Activated CD4-positive, CD25-positive, alpha-beta regulatory T cell treated with anti-CD3 and anti-CD28 coated beads, Interleukin-2, amount 50 U/mL, for 24 hours (primary cell): ENCODE measurements around the gene PRR20B.
"Not testable (repeated sequence)": the region's sequence is repeated elsewhere in the genome, so short reads cannot be mapped to it uniquely, and the experiment has no call there.

Experiments
- ATAC-seq, 2 donors: fragments of 150-1000 bp; cut with Tn5 transposase; one replicate each; pipeline ENCODE4 v1.10.0; 2021; ENCODE audit warnings: mild to moderate bottlenecking in 1 of 2, moderate library complexity in 1 of 2

Gene PRR20B

DNA sequence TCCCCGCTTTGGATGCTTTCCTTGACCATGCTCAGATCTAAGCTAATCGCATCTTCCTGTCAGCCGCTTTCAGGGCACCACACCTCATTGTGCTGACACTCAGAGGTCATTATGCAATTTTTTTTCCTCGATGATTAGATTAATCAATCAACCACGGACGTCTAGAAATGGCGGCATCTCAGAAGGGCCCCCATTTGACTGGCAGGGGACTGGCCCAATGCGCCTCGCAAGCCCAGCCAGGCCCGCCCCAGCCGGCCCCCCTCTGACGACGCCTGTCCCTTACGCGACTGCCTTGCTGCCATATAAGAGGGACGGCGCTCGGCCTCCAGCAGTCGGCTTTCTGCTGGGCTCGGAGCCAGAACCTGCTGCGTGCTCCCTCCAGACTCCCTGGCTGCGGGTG is at the start of gene PRR20B:
PRR20B (plus strand) TSS at position 301 of the 400 bp plus-strand sequence. CDS start 387 bp downstream, outside the sequence.
- ATAC-seq, result not testable (repeated sequence)

DNA sequence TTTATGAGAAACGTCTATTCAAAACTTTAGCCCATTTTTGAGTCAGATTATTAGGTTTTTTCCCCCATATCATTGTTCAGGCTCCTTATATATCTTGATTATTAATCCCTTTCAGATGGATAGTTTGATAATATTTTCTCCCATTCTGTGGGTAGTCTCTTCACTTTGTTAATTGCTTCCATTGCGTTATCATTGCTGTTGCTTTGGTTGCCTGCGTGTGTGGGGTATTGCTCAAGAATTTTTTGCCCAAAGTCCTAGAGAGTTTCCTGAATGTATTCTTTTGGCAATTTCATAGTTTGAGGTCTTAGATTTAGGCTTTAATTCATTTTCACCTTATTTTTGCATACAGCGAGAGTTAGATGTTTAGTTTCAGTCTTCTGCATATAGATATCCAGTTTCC is 32.3 kb upstream of the PRR20B start:
- ATAC-seq, result no peak

GRCh38 chr13:57123681-57124080 is 23.6 kb upstream of the PRR20B start:
- ATAC-seq, result no peak

DNA sequence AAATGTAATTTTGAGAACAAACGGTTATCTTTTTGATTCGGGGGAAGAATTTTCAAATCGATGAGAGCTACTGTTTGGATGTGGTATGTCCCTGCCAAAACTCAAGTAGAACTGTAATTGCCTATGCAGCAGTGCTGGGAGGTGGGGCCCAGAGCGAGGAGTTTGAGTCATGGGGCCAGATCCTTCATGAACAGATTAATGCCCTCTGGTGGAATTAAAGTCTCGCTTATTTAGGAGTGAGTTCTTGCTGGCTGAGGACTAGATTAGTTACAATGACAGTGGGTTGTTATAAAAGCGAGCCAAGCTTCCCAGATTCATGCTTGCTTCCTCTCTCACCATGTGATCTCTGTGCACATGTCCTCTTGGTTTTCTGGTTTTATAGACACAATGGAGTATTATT is 18.4 kb upstream of the PRR20B start:
- ATAC-seq, result no peak

DNA sequence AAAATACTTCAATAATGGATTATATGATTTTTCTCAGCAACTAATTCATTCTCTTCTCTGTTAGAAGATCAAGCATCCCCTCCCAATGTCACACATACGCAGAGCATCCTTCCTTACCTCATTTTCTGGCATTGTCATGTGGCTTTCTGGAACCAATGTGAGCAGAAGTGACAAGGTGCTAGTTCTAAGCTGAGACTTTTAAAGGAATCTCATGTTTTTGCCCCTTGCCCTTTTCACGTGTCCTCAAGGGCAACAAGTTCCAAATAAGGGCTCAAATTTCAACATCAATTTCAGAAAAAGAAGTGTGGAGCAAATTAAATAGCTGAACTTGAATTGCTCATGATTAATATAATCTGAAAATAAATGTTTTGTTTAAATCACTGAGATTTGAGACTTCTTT is 11.2 kb upstream of the PRR20B start:
- no peak for ATAC-seq

- no peak for ATAC-seq
These were observed 9.7 kb upstream of the PRR20B start for GRCh38 chr13:57137585-57137984.

DNA sequence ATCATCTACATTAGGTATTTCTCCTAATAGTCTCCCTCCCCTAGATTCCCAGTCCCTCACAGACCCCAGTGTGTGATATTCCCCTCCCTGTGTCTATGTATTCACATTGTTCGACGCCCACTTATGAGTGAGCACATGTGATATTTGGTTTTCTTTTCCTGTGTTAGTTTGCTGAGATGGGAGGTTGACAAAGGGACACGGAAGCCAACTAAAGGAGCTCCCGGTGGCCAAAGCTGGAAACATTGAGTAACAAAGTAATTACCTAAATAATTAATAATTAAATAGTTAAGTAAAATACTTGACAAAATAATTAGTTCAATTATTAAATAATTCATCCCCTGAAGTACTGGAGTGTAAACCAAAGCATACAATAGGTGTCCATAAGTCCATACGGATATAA is 8.3 kb upstream of the PRR20B start:
- ATAC-seq, result no peak

- not testable (repeated sequence) for ATAC-seq
These were observed 7.5 kb upstream of the PRR20B start for GRCh38 chr13:57139781-57140180.

- ATAC-seq, result not testable (repeated sequence)
These were observed 6.9 kb upstream of the PRR20B start, which contains the start of gene PRR20A for GRCh38 chr13:57140235-57140968. PRR20A (plus strand) TSS chr13:57140918; CDS start chr13:57141305, 387 bp downstream.

- not testable (repeated sequence) for ATAC-seq
These were observed 818 bp downstream of the PRR20B start for GRCh38 chr13:57148106-57148505.

DNA sequence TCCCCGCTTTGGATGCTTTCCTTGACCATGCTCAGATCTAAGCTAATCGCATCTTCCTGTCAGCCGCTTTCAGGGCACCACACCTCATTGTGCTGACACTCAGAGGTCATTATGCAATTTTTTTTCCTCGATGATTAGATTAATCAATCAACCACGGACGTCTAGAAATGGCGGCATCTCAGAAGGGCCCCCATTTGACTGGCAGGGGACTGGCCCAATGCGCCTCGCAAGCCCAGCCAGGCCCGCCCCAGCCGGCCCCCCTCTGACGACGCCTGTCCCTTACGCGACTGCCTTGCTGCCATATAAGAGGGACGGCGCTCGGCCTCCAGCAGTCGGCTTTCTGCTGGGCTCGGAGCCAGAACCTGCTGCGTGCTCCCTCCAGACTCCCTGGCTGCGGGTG is 6.5 kb downstream of the PRR20B start, which contains the start of gene PRR20C:
PRR20C (plus strand) TSS at position 301 of the 400 bp plus-strand sequence. CDS start 387 bp downstream, outside the sequence.
- not testable (repeated sequence) for ATAC-seq

DNA sequence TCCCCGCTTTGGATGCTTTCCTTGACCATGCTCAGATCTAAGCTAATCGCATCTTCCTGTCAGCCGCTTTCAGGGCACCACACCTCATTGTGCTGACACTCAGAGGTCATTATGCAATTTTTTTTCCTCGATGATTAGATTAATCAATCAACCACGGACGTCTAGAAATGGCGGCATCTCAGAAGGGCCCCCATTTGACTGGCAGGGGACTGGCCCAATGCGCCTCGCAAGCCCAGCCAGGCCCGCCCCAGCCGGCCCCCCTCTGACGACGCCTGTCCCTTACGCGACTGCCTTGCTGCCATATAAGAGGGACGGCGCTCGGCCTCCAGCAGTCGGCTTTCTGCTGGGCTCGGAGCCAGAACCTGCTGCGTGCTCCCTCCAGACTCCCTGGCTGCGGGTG is 13.0 kb downstream of the PRR20B start, which contains the start of gene PRR20D:
PRR20D (plus strand) TSS at position 301 of the 400 bp plus-strand sequence. CDS start 387 bp downstream, outside the sequence.
- not testable (repeated sequence) for ATAC-seq

DNA sequence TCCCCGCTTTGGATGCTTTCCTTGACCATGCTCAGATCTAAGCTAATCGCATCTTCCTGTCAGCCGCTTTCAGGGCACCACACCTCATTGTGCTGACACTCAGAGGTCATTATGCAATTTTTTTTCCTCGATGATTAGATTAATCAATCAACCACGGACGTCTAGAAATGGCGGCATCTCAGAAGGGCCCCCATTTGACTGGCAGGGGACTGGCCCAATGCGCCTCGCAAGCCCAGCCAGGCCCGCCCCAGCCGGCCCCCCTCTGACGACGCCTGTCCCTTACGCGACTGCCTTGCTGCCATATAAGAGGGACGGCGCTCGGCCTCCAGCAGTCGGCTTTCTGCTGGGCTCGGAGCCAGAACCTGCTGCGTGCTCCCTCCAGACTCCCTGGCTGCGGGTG is 19.6 kb downstream of the PRR20B start, which contains the start of gene PRR20E:
PRR20E (plus strand) TSS at position 301 of the 400 bp plus-strand sequence. CDS start 387 bp downstream, outside the sequence.
- ATAC-seq, result not testable (repeated sequence)

DNA sequence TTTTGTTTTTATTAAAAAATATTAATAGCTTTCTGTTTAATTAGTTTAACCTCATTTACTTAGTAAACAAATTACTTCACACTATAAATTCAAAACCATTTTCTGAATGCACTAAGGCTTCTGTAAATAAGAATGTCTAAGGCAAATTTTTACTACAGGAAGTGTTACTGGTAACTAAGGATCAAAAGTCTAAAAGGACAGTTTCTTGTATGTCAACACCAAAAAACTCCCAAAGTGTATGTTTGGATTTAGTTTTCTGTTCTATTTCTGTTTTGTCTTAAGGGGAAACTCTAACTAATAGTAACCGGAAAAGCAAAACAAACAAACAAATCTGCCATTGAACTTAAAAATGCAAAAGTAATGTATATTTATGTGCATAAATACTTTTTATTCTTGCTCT is 44.4 kb downstream of the PRR20B start:
- ATAC-seq, result no peak
